ENCODE measurements around the gene FAM180A.

FAM180A gene

GRCh38 chr7:135683609-135684008 lies 65.0 kb downstream of the FAM180A start:
- DNase-seq (ENCODE audit: low spot score), result no peak

- DNase-seq (ENCODE audit: low spot score), result no peak
Observed at GRCh38 chr7:135682191-135682590, 66.4 kb downstream of the FAM180A start.

GRCh38 chr7:135681762-135682161 lies 66.9 kb downstream of the FAM180A start:
- no peak for DNase-seq (ENCODE audit: low spot score)
